ENCODE measurements around the gene RPS6KC1. TPM values are rescaled to one million over a fixed set of nuclear protein-coding genes. Genes with fewer than 3 reads are reported as not detected.

The RPS6KC1 gene
- total RNA-seq, 1 experiment from 2014 or later, result 20.5 TPM

DNA sequence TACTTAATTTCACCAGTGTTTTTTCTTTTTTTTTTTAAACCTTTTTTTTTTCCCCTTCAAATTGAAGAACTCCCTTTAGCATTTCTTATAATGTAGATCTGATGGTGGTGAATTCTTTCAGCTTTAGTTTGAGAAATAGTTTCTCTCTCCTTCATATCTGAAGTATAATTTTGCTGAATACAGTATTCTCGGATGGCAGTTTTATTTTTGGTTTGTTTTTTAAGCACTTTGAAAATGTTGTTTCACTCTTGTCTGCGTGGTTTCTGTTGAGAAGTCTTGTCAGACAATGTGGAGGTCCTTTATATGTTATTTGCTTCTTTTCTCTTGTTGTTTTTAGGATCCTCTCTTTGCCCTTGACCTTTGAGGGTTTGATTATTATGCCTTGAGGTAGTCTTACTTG lies 135.1 kb downstream of the RPS6KC1 start:
- DNase-seq (ENCODE audit: low read depth, low spot score) (no peak), ATAC-seq (no peak)
- Histone ChIP-seq H3K27me3 (ENCODE audit: control insufficient read depth, insufficient read depth, low read length) (no peaks in the 10 kb centered on the region), H3K27ac (ENCODE audit: low read length) (no peak overlapping the region), H3K4me1 (ENCODE audit: control insufficient read depth, insufficient read depth, low read length) (no peaks in the 10 kb centered on the region), H3K36me3 (ENCODE audit: control insufficient read depth, insufficient read depth, low read length) (no peaks in the 10 kb centered on the region), H3K4me3 (ENCODE audit: low read depth in 2 of 2, low read length in 2 of 2) (no peak overlapping the region), H3K9me3 (ENCODE audit: control insufficient read depth, insufficient read depth, low read depth, low read length) (peaks cover 4% of the 10 kb centered on the region; the same call in 1 of the 2 replicates)
- in situ Hi-C loops (cut with HindIII; ENCODE audit: low pct_unique_long_range_greater_than_20kb, low sequenced_read_pairs) (no loop called here), intact Hi-C loops (cut with micrococcal nuclease; ENCODE audit: unreplicated experiment) (no loop called here)
- TF ChIP-seq POLR2AphosphoS5 (IDR thresholded peaks at IDR 0.05; ENCODE audit: low read depth, low read length) (no peak), TCF7L2 (IDR thresholded peaks at IDR 0.05; ENCODE audit: low read depth, low read length) (no peak), SIN3A (IDR thresholded peaks at IDR 0.05; ENCODE audit: borderline replicate concordance, insufficient read depth, low read depth, low read length) (no peak)
- TF ChIP-seq, protein P1, sequence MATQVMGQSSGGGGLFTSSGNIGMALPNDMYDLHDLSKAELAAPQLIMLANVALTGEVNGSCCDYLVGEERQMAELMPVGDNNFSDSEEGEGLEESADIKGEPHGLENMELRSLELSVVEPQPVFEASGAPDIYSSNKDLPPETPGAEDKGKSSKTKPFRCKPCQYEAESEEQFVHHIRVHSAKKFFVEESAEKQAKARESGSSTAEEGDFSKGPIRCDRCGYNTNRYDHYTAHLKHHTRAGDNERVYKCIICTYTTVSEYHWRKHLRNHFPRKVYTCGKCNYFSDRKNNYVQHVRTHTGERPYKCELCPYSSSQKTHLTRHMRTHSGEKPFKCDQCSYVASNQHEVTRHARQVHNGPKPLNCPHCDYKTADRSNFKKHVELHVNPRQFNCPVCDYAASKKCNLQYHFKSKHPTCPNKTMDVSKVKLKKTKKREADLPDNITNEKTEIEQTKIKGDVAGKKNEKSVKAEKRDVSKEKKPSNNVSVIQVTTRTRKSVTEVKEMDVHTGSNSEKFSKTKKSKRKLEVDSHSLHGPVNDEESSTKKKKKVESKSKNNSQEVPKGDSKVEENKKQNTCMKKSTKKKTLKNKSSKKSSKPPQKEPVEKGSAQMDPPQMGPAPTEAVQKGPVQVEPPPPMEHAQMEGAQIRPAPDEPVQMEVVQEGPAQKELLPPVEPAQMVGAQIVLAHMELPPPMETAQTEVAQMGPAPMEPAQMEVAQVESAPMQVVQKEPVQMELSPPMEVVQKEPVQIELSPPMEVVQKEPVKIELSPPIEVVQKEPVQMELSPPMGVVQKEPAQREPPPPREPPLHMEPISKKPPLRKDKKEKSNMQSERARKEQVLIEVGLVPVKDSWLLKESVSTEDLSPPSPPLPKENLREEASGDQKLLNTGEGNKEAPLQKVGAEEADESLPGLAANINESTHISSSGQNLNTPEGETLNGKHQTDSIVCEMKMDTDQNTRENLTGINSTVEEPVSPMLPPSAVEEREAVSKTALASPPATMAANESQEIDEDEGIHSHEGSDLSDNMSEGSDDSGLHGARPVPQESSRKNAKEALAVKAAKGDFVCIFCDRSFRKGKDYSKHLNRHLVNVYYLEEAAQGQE (IDR thresholded peaks at IDR 0.05; ENCODE audit: insufficient read depth in 1 of 2, low read depth in 2 of 2, low read length in 1 of 2), result no peak
- TF ChIP-seq, protein P2, sequence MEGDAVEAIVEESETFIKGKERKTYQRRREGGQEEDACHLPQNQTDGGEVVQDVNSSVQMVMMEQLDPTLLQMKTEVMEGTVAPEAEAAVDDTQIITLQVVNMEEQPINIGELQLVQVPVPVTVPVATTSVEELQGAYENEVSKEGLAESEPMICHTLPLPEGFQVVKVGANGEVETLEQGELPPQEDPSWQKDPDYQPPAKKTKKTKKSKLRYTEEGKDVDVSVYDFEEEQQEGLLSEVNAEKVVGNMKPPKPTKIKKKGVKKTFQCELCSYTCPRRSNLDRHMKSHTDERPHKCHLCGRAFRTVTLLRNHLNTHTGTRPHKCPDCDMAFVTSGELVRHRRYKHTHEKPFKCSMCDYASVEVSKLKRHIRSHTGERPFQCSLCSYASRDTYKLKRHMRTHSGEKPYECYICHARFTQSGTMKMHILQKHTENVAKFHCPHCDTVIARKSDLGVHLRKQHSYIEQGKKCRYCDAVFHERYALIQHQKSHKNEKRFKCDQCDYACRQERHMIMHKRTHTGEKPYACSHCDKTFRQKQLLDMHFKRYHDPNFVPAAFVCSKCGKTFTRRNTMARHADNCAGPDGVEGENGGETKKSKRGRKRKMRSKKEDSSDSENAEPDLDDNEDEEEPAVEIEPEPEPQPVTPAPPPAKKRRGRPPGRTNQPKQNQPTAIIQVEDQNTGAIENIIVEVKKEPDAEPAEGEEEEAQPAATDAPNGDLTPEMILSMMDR (IDR thresholded peaks at IDR 0.05), result no peak
- CTCF ChIA-PET, result no interaction called here
- POLR2A ChIA-PET, result no interaction called here
- no TSS peak for BruUV-seq (replicated peaks)

DNA sequence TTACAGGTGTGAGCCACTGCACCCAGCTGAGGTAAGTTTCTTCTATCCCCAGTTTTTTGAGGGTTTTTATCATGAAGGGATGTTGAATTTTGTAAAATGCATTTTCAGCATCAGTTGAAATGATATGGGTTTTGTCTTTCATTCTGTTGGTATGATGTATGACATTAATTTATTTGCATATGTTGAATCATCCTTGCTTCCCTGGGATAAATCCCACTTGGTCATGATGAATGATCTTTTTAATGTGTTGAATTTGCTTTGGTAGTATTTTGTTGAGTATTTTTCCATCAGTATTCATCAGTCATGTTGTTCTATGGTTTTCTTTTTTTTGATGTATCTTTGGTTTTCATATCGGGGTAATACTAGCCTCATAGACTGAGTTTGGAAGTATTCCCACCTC lies 141.0 kb downstream of the RPS6KC1 start:
- intact Hi-C loops (cut with micrococcal nuclease; ENCODE audit: unreplicated experiment), result no loop called here
- H3K27me3 ChIP-seq (ENCODE audit: control insufficient read depth, insufficient read depth, low read length), result no peaks in the 10 kb centered on the region
- no peak for ATAC-seq
- H3K27ac ChIP-seq (ENCODE audit: low read length), result no peak overlapping the region
- no peak overlapping the region for H3K4me3 ChIP-seq (ENCODE audit: low read depth in 2 of 2, low read length in 2 of 2)
- BruUV-seq (replicated peaks), result no TSS peak
- peaks cover 4% of the 10 kb centered on the region; the same call in 1 of the 2 replicates for H3K9me3 ChIP-seq (ENCODE audit: control insufficient read depth, insufficient read depth, low read depth, low read length)
- in situ Hi-C loops (cut with HindIII; ENCODE audit: low pct_unique_long_range_greater_than_20kb, low sequenced_read_pairs), result no loop called here
- TF ChIP-seq SIN3A (IDR thresholded peaks at IDR 0.05; ENCODE audit: borderline replicate concordance, insufficient read depth, low read depth, low read length), result no peak
- TF ChIP-seq, protein P1 (IDR thresholded peaks at IDR 0.05; ENCODE audit: insufficient read depth in 1 of 2, low read depth in 2 of 2, low read length in 1 of 2), result no peak
- H3K4me1 ChIP-seq (ENCODE audit: control insufficient read depth, insufficient read depth, low read length), result no peaks in the 10 kb centered on the region
- CTCF ChIA-PET, result no interaction called here
- POLR2A ChIA-PET, result no interaction called here
- H3K36me3 ChIP-seq (ENCODE audit: control insufficient read depth, insufficient read depth, low read length), result no peaks in the 10 kb centered on the region
- no peak for DNase-seq (ENCODE audit: low read depth, low spot score)

Data from Panc1 (cell line).